ENCODE measurements around the gene FAM8A1. TPM values are rescaled to one million over a fixed set of nuclear protein-coding genes. Genes with fewer than 3 reads are reported as not detected.

The FAM8A1 gene
- total and polyA plus RNA-seq, 2 donors (not counting 3 experiments of a cell fraction or from before 2014, with no cell fraction given) = 4.8 to 11.3 TPM

- no peak overlapping the region for H2AFZ ChIP-seq (ENCODE audit: low read depth, low read length)
- CTCF ChIA-PET = no interaction called here
These were observed 47.2 kb upstream of the FAM8A1 start for GRCh38 chr6:17552861-17553260.

More at GRCh38 chr6:17552861-17553260, 47.2 kb upstream of the FAM8A1 start:
- Histone ChIP-seq H3K27me3 (ENCODE audit: control insufficient read depth in 2 of 2, insufficient read depth in 2 of 2, low read length in 2 of 2) (no peaks in the 10 kb centered on the region), H3K9me1 (replicated peaks; ENCODE audit: control insufficient read depth, extremely low read depth, insufficient read depth, low read length) (no peaks in the 10 kb centered on the region), H3K79me2 (ENCODE audit: control insufficient read depth, insufficient read depth, low read length) (no peaks in the 10 kb centered on the region), H3K27ac (ENCODE audit: insufficient read depth, low read depth, low read length) (no peak overlapping the region), H3K4me1 (ENCODE audit: control insufficient read depth, extremely low read depth, insufficient read depth, low read length) (no peaks in the 10 kb centered on the region), H4K20me1 (replicated peaks; ENCODE audit: control insufficient read depth, extremely low read depth, insufficient read depth, low read length) (no peaks in the 10 kb centered on the region), H3K4me2 (ENCODE audit: insufficient read depth, low read length) (no peak overlapping the region), H3K36me3 (ENCODE audit: control insufficient read depth in 2 of 2, extremely low read depth in 1 of 2, insufficient read depth in 2 of 2, low read length in 2 of 2) (no peaks in the 10 kb centered on the region), H3K9ac (replicated peaks; ENCODE audit: extremely low read depth, insufficient read depth, low read length) (no peak overlapping the region), H3K9me3 (replicated peaks; ENCODE audit: control insufficient read depth, insufficient read depth, low read length) (no peaks in the 10 kb centered on the region), H3K4me3 (replicated peaks in 1 of 3; ENCODE audit: insufficient read depth in 1 of 3, low read depth in 1 of 3, low read length in 3 of 3) (no peak overlapping the region)
- DNase-seq (ENCODE audit: low read depth, low spot score) = no peak
- dilution Hi-C loops (cut with MboI; ENCODE audit: extremely low pct_ligation_motif_present, low sequenced_read_pairs) (no loop called here), intact Hi-C loops (cut with micrococcal nuclease) (no loop called here)
- POLR2A ChIA-PET = no interaction called here
- FAIRE-seq = no peak
- TF ChIP-seq POLR2A (IDR thresholded peaks at IDR 0.05; ENCODE audit: low read depth, low read length) (no peak), EZH2 (IDR thresholded peaks at IDR 0.05; ENCODE audit: borderline replicate concordance, low read depth, low read length, severe bottlenecking) (no peak), GATA2 (IDR thresholded peaks at IDR 0.05; ENCODE audit: insufficient read depth, insufficient read length, low read depth, low read length) (no peak), POLR2AphosphoS5 (IDR thresholded peaks at IDR 0.05; ENCODE audit: insufficient read depth, low read depth, low read length) (no peak), FOS (IDR thresholded peaks at IDR 0.05; ENCODE audit: borderline replicate concordance, insufficient read depth, low read length) (no peak), CTCF (IDR thresholded peaks at IDR 0.05; ENCODE audit: extremely low read depth in 1 of 2, insufficient read depth in 1 of 2, low read depth in 1 of 2, low read length in 2 of 2) (no peak), JUN (IDR thresholded peaks at IDR 0.05; ENCODE audit: borderline replicate concordance, insufficient read depth, insufficient read length, low read depth) (no peak), MYC (IDR thresholded peaks at IDR 0.05; ENCODE audit: low read depth, low read length) (no peak), MAX (IDR thresholded peaks at IDR 0.05; ENCODE audit: insufficient read depth, insufficient read length) (no peak)
- BruUV-seq (replicated peaks) = no TSS peak
